Kidney (tissue), 14 donors: ENCODE measurements around the gene AKR7A2. TPM values are rescaled to one million over a fixed set of nuclear protein-coding genes. Genes with fewer than 3 reads are reported as not detected.

Experiments
- DNase-seq, 5 donors: peaks; one replicate each; pipeline ENCODE4 v3.0.0-alpha.2; 2013 to 2020
- FAIRE-seq: peaks from 2 replicates; lab custom pipeline; 2012; peaks lifted over from hg19 to GRCh38; lab: Jason Lieb, UNC
- H3K27ac ChIP-seq, 2 donors: one replicate each; pipeline ENCODE4 v1.7.0; 2013; ENCODE audit warnings: low read depth in 2 of 2, low read length in 2 of 2, inconsistent platforms in 1 of 2
- H3K27me3 ChIP-seq: one replicate; pipeline ENCODE4 v1.7.1; 2013; ENCODE audit warnings: low read length, inconsistent platforms; ENCODE audit not compliant: control insufficient read depth, insufficient read depth
- H3K36me3 ChIP-seq, 3 donors: one replicate each; pipeline versions ENCODE4 v1.7.0 to v1.7.1; 2013; ENCODE audit warnings: low read length in 3 of 3, control low read depth in 1 of 3, inconsistent platforms in 1 of 3; ENCODE audit not compliant: insufficient read depth in 3 of 3, control insufficient read depth in 2 of 3
- H3K4me1 ChIP-seq, 3 donors: one replicate each; pipeline versions ENCODE4 v1.7.0 to v1.7.1; 2013; ENCODE audit warnings: low read length in 3 of 3, inconsistent platforms in 1 of 3, low read depth in 1 of 3; ENCODE audit not compliant: control insufficient read depth in 2 of 3, insufficient read depth in 2 of 3
- H3K4me3 ChIP-seq, 3 donors: one replicate each; pipeline versions ENCODE4 v1.7.0 to v1.8.1; 2013; ENCODE audit warnings: low read length in 3 of 3, control low read depth in 1 of 3, inconsistent platforms in 1 of 3
- H3K9ac ChIP-seq, 3 donors: one replicate each; pipeline versions ENCODE4 v1.7.0 to v1.7.1; 2013; ENCODE audit warnings: low read length in 3 of 3, control low read depth in 1 of 3, inconsistent platforms in 1 of 3
- H3K9me3 ChIP-seq, 3 donors: one replicate each; pipeline versions ENCODE4 v1.7.0 to v1.7.1; 2013; ENCODE audit warnings: low read length in 3 of 3, control low read depth in 1 of 3, inconsistent platforms in 1 of 3; ENCODE audit not compliant: control insufficient read depth in 2 of 3, insufficient read depth in 1 of 3
- CTCF ChIP-seq: IDR thresholded peaks from 3 replicates; pipeline ENCODE4 v1.5.1; 2012; ENCODE audit warnings: mild to moderate bottlenecking, moderate library complexity, borderline replicate concordance; ENCODE audit not compliant: insufficient read depth; ENCODE audit errors: extremely low read depth
- intact Hi-C: fragments of 100-400 bp; cut with DNase I; formaldehyde crosslinking; loops from one replicate; pipeline ENCODE4 v1.11.1; 2022
- polyA plus RNA-seq: library from polyadenylated mRNA; stranded (reverse); fragments of 350-450 nt; fragmentation: Illumina TruSeq; extraction: RNeasy Lipid Tissue Mini Kit (QIAGEN cat#74804); gene quantifications from one replicate; pipeline ENCODE4 v1.2.3, GENCODE V29; 2014; ENCODE audit warnings: low read depth, low replicate concordance; ENCODE audit not compliant: insufficient read depth
- total RNA-seq: library from RNA; stranded (reverse); fragmentation: NEBNext Ultra II Directional; extraction: Animal tissue kit (Norgen Biotek cat#: 25700); gene quantifications from one replicate; pipeline ENCODE4 v1.2.1, GENCODE V29; 2021
- donor health status: control.
- donor health status: control.
- donor health status: control.
- donor health status: control.
- donor health status: control.
- donor health status: DM: yes; HTN: yes; CAD: no.
- donor health status: Normal renal cell carcinoma (clear cell type).

AKR7A2 gene
- total and polyA plus RNA-seq, 2 donors from 2014 or later: 53.1 to 139 TPM

GRCh38 chr1:19254416-19254815, 57.5 kb downstream of the AKR7A2 start:
- Histone ChIP-seq H3K4me3 (no peak overlapping the region), H3K4me1 (peaks cover 4 to 17% (median 12%) of the 10 kb centered on the region in 3 donors), H3K9ac (no peak overlapping the region), H3K36me3 (peaks cover 3 to 21% (median 12%) of the 10 kb centered on the region in 3 donors), H3K27me3 (no peaks in the 10 kb centered on the region), H3K9me3 (no peaks in the 10 kb centered on the region), H3K27ac (no peak overlapping the region)
- no peak for TF ChIP-seq CTCF
- intact Hi-C loops: no loop called here
- DNase-seq (no peak), FAIRE-seq (no peak)

Other genes starting within 250 kb of the AKR7A2 start
- 167 TPM for gene UBR4, start 101.9 kb downstream of the AKR7A2 start, total RNA-seq
- 319 TPM for gene UBR4, start 101.9 kb downstream of the AKR7A2 start, polyA plus RNA-seq
- gene EMC1, start 60.6 kb downstream of the AKR7A2 start, total RNA-seq: 42.0 TPM
- gene EMC1, start 60.6 kb downstream of the AKR7A2 start, polyA plus RNA-seq: 14.7 TPM
- 24.5 TPM for gene MRTO4, start 60.3 kb downstream of the AKR7A2 start, total RNA-seq
- 18.6 TPM for gene MRTO4, start 60.3 kb downstream of the AKR7A2 start, polyA plus RNA-seq
- gene AKR7A3, start 23.4 kb downstream of the AKR7A2 start, total RNA-seq: 6.2 TPM
- 108 TPM for gene AKR7A3, start 23.4 kb downstream of the AKR7A2 start, polyA plus RNA-seq
- gene SLC66A1, start 182 bp upstream of the AKR7A2 start, total RNA-seq: 12.2 TPM
- gene SLC66A1, start 182 bp upstream of the AKR7A2 start, polyA plus RNA-seq: 14.7 TPM
- 265 TPM for gene CAPZB, start 173.4 kb upstream of the AKR7A2 start, total RNA-seq
- gene CAPZB, start 173.4 kb upstream of the AKR7A2 start, polyA plus RNA-seq: 253 TPM